Skeletal muscle tissue (tissue), 4 donors: Measurements from ENCODE around the gene FAM221A. TPM values are rescaled to one million over a fixed set of nuclear protein-coding genes. Genes with fewer than 3 reads are reported as not detected.
"Not testable (repeated sequence)": the region's sequence is repeated elsewhere in the genome, so short reads cannot be mapped to it uniquely, and the experiment has no call there.

Source experiments
- H3K27ac ChIP-seq: one replicate; pipeline ENCODE4 v1.7.0; 2013; ENCODE audit warnings: mild to moderate bottlenecking, low read depth, low read length, inconsistent platforms
- H3K27me3 ChIP-seq, 3 donors: one replicate each; pipeline ENCODE4 v1.7.0; 2013; ENCODE audit warnings: low read length in 3 of 3; ENCODE audit not compliant: control insufficient read depth in 3 of 3, insufficient read depth in 3 of 3
- H3K36me3 ChIP-seq, 3 donors: one replicate each; pipeline ENCODE4 v1.7.0; 2013; ENCODE audit warnings: low read length in 3 of 3; ENCODE audit not compliant: control insufficient read depth in 3 of 3, insufficient read depth in 3 of 3
- H3K4me1 ChIP-seq, 3 donors: one replicate each; pipeline ENCODE4 v1.7.0; 2013; ENCODE audit warnings: low read length in 3 of 3, mild to moderate bottlenecking in 3 of 3; ENCODE audit not compliant: control insufficient read depth in 3 of 3, insufficient read depth in 3 of 3
- H3K4me3 ChIP-seq, 3 donors: one replicate each; pipeline ENCODE4 v1.7.0; 2013; ENCODE audit warnings: low read length in 3 of 3
- H3K9ac ChIP-seq, 3 donors: one replicate each; pipeline ENCODE4 v1.7.0; 2013; ENCODE audit warnings: low read length in 3 of 3, mild to moderate bottlenecking in 3 of 3, moderate library complexity in 2 of 3, low read depth in 1 of 3
- H3K9me3 ChIP-seq, 3 donors: one replicate each; pipeline ENCODE4 v1.7.0; 2013; ENCODE audit warnings: low read length in 3 of 3; ENCODE audit not compliant: control insufficient read depth in 3 of 3
- total RNA-seq: library from RNA; depleted of rRNA; stranded (reverse); fragments of >200 nt; gene quantifications from one replicate; pipeline ENCODE4 v1.2.3, GENCODE V29; 2014
- donor health status: Osteomylitis.

The FAM221A gene
- total RNA-seq, 1 donor from 2014 or later, result 0.52 TPM

DNA sequence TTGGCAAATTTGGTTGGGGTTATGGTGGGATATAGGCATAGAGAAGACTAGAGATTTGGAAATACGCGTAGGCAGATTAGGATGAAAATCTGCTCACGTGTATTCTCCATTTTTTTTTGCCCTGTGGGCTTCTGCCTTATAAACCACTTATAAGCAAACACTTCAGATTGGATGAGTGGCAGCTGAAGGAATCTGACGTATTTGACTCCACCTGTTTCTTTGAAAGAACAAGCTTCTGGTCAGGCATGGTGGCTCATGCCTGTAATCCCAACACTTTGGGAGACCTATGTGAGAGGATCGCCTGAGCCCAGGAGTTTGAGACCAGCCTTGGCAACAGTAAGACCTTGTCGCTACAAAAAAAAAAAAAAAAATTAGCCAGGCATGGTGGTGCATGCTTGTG lies 35.1 kb downstream of the FAM221A start:
- Histone ChIP-seq H3K27ac (no peak overlapping the region), H3K36me3 (no peaks in the 10 kb centered on the region), H3K4me1 (no peaks in the 10 kb centered on the region), H3K27me3 (no peaks in the 10 kb centered on the region), H3K9ac (no peak overlapping the region), H3K4me3 (no peak overlapping the region), H3K9me3 (no peaks in the 10 kb centered on the region)

GRCh38 chr7:23717788-23718187 lies 37.8 kb downstream of the FAM221A start:
- Histone ChIP-seq H3K9ac (no peak overlapping the region), H3K27me3 (no peaks in the 10 kb centered on the region), H3K4me3 (no peak overlapping the region), H3K9me3 (no peaks in the 10 kb centered on the region), H3K36me3 (no peaks in the 10 kb centered on the region), H3K4me1 (no peaks in the 10 kb centered on the region), H3K27ac (no peak overlapping the region)

DNA sequence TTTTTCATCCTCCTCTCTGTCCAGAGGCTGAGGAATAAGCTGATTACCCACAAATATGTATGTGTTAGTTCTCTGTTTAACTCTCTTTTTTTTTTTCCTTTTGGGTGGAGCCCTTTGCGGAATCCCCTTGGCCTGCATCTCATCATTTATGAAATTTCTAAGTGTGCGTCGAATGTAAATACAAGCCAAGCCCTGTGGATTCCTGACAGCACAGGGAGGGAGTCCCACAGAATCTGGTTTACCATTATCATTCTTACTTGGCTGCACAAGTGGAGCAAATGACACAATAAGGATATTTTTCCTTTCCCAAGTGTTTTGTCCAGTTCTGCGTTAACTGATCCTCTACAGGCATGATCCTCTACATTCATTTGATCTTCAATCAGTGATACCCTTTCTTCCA lies 41.5 kb downstream of the FAM221A start:
- Histone ChIP-seq H3K36me3 (no peaks in the 10 kb centered on the region), H3K4me3 (no peak overlapping the region), H3K4me1 (no peaks in the 10 kb centered on the region), H3K9ac (no peak overlapping the region), H3K27ac (no peak overlapping the region), H3K9me3 (no peaks in the 10 kb centered on the region), H3K27me3 (no peaks in the 10 kb centered on the region)

GRCh38 chr7:23722587-23723216 lies 42.7 kb downstream of the FAM221A start:
- not testable (repeated sequence) for H3K4me3 ChIP-seq, H3K27me3 ChIP-seq, H3K4me1 ChIP-seq, H3K27ac ChIP-seq, H3K36me3 ChIP-seq, H3K9ac ChIP-seq, H3K9me3 ChIP-seq

GRCh38 chr7:23724113-23724512 lies 44.1 kb downstream of the FAM221A start:
- not testable (repeated sequence) for H3K9me3 ChIP-seq, H3K27ac ChIP-seq, H3K9ac ChIP-seq, H3K4me1 ChIP-seq, H3K4me3 ChIP-seq, H3K36me3 ChIP-seq, H3K27me3 ChIP-seq

GRCh38 chr7:23742051-23742450 lies 62.1 kb downstream of the FAM221A start:
- Histone ChIP-seq H3K9me3 (peaks cover 0 to 9% (median 4%) of the 10 kb centered on the region in 3 donors), H3K4me3 (no peak overlapping the region), H3K9ac (no peak overlapping the region), H3K4me1 (no peaks in the 10 kb centered on the region), H3K27ac (no peak overlapping the region), H3K27me3 (no peaks in the 10 kb centered on the region), H3K36me3 (no peaks in the 10 kb centered on the region)

- Histone ChIP-seq H3K36me3 (no peaks in the 10 kb centered on the region), H3K4me1 (no peaks in the 10 kb centered on the region), H3K27me3 (no peaks in the 10 kb centered on the region), H3K4me3 (no peak overlapping the region), H3K9ac (no peak overlapping the region), H3K27ac (no peak overlapping the region), H3K9me3 (peaks cover 0 to 9% (median 4%) of the 10 kb centered on the region in 3 donors)
Observed at GRCh38 chr7:23743226-23743625, 63.2 kb downstream of the FAM221A start.

DNA sequence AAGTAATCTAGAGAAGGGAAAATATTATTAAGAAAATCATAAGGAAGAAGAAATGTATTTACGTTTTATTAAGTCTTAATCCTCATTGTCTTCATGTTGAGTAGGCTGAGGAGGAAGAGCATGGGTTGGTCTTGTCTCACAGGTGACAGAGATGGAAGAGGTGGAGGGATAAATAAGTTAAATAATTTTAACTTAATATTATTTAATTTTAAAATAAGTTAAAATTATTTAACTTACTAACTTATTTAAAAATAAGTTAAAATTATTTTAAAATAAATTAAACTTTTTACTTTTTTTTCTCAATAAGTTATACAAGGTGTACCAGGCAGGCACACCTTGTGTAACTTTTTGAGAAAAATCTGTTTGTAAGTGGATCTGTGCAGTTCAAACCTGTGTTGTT lies 66.6 kb downstream of the FAM221A start:
- H3K9me3 ChIP-seq, result peaks cover 0 to 9% (median 4%) of the 10 kb centered on the region in 3 donors
- no peaks in the 10 kb centered on the region for H3K4me1 ChIP-seq
- no peak overlapping the region for H3K27ac ChIP-seq
- H3K9ac ChIP-seq, result no peak overlapping the region
- no peaks in the 10 kb centered on the region for H3K36me3 ChIP-seq
- no peak overlapping the region for H3K4me3 ChIP-seq
- no peaks in the 10 kb centered on the region for H3K27me3 ChIP-seq

DNA sequence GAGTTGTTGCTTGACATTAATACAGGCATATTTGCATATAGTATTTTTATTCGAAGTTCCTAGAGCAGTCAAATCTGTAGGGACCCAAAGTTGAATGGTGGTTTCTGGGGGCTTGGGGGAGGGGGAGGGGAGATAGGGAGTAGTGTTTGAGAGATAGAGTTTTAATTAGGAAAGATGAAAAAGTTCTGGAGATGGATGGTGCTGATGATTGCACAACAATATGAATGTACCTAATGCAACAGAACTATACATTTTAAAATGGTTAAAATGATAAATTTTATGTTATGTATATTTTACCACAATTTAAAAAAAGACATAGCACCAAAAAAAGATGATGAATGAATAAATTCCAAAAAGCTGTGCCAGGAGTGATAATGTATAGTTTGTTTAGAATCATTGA lies 71.9 kb downstream of the FAM221A start:
- no peaks in the 10 kb centered on the region for H3K4me1 ChIP-seq
- no peaks in the 10 kb centered on the region for H3K27me3 ChIP-seq
- no peak overlapping the region for H3K4me3 ChIP-seq
- H3K9me3 ChIP-seq, result no peaks in the 10 kb centered on the region
- H3K36me3 ChIP-seq, result no peaks in the 10 kb centered on the region
- no peak overlapping the region for H3K27ac ChIP-seq
- no peak overlapping the region for H3K9ac ChIP-seq
